ENCODE results near the gene PCDH20. TPM values are rescaled to one million over a fixed set of nuclear protein-coding genes. Genes with fewer than 3 reads are reported as not detected.

The PCDH20 gene, protein sequence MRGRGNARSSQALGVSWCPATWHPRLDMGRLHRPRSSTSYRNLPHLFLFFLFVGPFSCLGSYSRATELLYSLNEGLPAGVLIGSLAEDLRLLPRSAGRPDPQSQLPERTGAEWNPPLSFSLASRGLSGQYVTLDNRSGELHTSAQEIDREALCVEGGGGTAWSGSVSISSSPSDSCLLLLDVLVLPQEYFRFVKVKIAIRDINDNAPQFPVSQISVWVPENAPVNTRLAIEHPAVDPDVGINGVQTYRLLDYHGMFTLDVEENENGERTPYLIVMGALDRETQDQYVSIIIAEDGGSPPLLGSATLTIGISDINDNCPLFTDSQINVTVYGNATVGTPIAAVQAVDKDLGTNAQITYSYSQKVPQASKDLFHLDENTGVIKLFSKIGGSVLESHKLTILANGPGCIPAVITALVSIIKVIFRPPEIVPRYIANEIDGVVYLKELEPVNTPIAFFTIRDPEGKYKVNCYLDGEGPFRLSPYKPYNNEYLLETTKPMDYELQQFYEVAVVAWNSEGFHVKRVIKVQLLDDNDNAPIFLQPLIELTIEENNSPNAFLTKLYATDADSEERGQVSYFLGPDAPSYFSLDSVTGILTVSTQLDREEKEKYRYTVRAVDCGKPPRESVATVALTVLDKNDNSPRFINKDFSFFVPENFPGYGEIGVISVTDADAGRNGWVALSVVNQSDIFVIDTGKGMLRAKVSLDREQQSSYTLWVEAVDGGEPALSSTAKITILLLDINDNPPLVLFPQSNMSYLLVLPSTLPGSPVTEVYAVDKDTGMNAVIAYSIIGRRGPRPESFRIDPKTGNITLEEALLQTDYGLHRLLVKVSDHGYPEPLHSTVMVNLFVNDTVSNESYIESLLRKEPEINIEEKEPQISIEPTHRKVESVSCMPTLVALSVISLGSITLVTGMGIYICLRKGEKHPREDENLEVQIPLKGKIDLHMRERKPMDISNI
- polyA plus RNA-seq (2013, experiment 1 of 2), result 0.33 TPM
- polyA plus RNA-seq (2013, experiment 2 of 2), result 0.40 TPM

- H3K9me3 ChIP-seq (ENCODE audit: control insufficient read depth, low read length), result no peaks in the 10 kb centered on the region
- WGBS, 2 experiments (ENCODE audit: insufficient coverage in 2 of 2), result 38 to 51% methylated on average over 1 to 2 of the region's 3 CpGs
- H3K4me3 ChIP-seq (ENCODE audit: extremely low read depth, insufficient read depth, low read length, poor library complexity, severe bottlenecking), result peak within 1 kb of the TSS; percentile 38
- no peaks in the 10 kb centered on the region for H3K36me3 ChIP-seq (ENCODE audit: control insufficient read depth, insufficient read depth, low read length)
- no peaks in the 10 kb centered on the region for H3K4me1 ChIP-seq (ENCODE audit: control insufficient read depth, insufficient read depth, low read length, poor library complexity, severe bottlenecking)
- no peak within 1 kb of the TSS for H3K27ac ChIP-seq (ENCODE audit: low read depth, low read length, severe bottlenecking)
Measured at GRCh38 chr13:61415749-61416148, at the start of gene PCDH20. Gene PCDH20 (minus strand): TSS chr13:61415849. CDS start chr13:61415158, 691 bp downstream.

- WGBS, 2 experiments (ENCODE audit: insufficient coverage in 2 of 2), result 57 to 100% methylated on average over 1 of the region's 1 CpG
- Histone ChIP-seq H3K4me3 (ENCODE audit: extremely low read depth, insufficient read depth, low read length, poor library complexity, severe bottlenecking) (no peak overlapping the region), H3K27ac (ENCODE audit: low read depth, low read length, severe bottlenecking) (no peak overlapping the region), H3K4me1 (ENCODE audit: control insufficient read depth, insufficient read depth, low read length, poor library complexity, severe bottlenecking) (no peaks in the 10 kb centered on the region), H3K9me3 (ENCODE audit: control insufficient read depth, low read length) (no peaks in the 10 kb centered on the region), H3K36me3 (ENCODE audit: control insufficient read depth, insufficient read depth, low read length) (no peaks in the 10 kb centered on the region)
Measured at GRCh38 chr13:61463024-61463423, 47.4 kb upstream of the PCDH20 start.

DNA sequence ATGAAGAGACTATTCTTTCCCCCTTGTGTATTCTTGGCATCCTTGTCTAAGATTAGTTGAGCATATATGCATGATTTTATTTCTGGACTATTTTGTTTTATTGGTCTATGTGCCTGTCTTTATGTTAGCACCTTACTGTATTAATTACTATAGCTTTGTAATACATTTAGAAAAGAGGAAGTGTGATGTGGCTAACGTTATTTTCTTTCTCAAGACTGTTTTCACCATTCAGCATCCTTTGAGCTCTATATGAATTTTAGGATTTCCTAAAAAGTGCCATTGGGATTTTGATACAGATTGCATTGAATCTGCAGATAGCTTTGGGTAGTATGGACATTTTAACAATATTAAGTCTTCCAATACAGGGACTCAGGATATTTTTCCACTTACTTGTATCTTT is 37.5 kb upstream of the PCDH20 start:
- Histone ChIP-seq H3K4me1 (ENCODE audit: control insufficient read depth, insufficient read depth, low read length, poor library complexity, severe bottlenecking) (no peaks in the 10 kb centered on the region), H3K9me3 (ENCODE audit: control insufficient read depth, low read length) (no peaks in the 10 kb centered on the region), H3K27ac (ENCODE audit: low read depth, low read length, severe bottlenecking) (no peak overlapping the region), H3K4me3 (ENCODE audit: extremely low read depth, insufficient read depth, low read length, poor library complexity, severe bottlenecking) (no peak overlapping the region), H3K36me3 (ENCODE audit: control insufficient read depth, insufficient read depth, low read length) (no peaks in the 10 kb centered on the region)
- no CpG with 5 or more reads among the region's 1 CpG for WGBS, 2 experiments (ENCODE audit: insufficient coverage in 2 of 2)

GRCh38 chr13:61432029-61432428 is 16.4 kb upstream of the PCDH20 start:
- Histone ChIP-seq H3K36me3 (ENCODE audit: control insufficient read depth, insufficient read depth, low read length) (no peaks in the 10 kb centered on the region), H3K27ac (ENCODE audit: low read depth, low read length, severe bottlenecking) (no peak overlapping the region), H3K4me1 (ENCODE audit: control insufficient read depth, insufficient read depth, low read length, poor library complexity, severe bottlenecking) (no peaks in the 10 kb centered on the region), H3K4me3 (ENCODE audit: extremely low read depth, insufficient read depth, low read length, poor library complexity, severe bottlenecking) (no peak overlapping the region), H3K9me3 (ENCODE audit: control insufficient read depth, low read length) (no peaks in the 10 kb centered on the region)
- no CpG with 5 or more reads among the region's 1 CpG for WGBS, 2 experiments (ENCODE audit: insufficient coverage in 2 of 2)

DNA sequence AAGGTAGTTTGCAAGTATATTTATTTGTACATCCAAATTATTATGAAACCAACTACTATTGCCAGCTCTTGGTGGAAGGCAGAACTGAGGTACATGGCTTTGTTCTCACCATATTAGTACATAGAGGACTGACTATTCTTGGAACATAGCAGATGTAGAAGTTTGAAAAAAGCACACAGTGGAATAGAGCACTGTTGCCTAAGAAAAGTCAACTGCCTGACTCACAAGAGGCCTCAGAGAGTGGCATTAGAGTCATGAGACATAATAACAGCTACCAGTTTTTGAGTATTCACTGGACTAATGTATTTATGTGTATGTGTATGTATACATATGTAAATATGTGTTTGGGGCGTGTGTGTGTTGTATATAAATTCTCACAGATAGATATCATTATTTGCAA is 8.3 kb upstream of the PCDH20 start:
- H3K36me3 ChIP-seq (ENCODE audit: control insufficient read depth, insufficient read depth, low read length), result no peaks in the 10 kb centered on the region
- no peaks in the 10 kb centered on the region for H3K9me3 ChIP-seq (ENCODE audit: control insufficient read depth, low read length)
- WGBS, 2 experiments (ENCODE audit: insufficient coverage in 2 of 2), result no CpG with 5 or more reads among the region's 1 CpG
- no peak overlapping the region for H3K27ac ChIP-seq (ENCODE audit: low read depth, low read length, severe bottlenecking)
- H3K4me3 ChIP-seq (ENCODE audit: extremely low read depth, insufficient read depth, low read length, poor library complexity, severe bottlenecking), result no peak overlapping the region
- no peaks in the 10 kb centered on the region for H3K4me1 ChIP-seq (ENCODE audit: control insufficient read depth, insufficient read depth, low read length, poor library complexity, severe bottlenecking)

- WGBS, 2 experiments (ENCODE audit: insufficient coverage in 2 of 2), result 57 to 85% methylated on average over 2 to 4 of the region's 5 CpGs
- no peaks in the 10 kb centered on the region for H3K36me3 ChIP-seq (ENCODE audit: control insufficient read depth, insufficient read depth, low read length)
- no peaks in the 10 kb centered on the region for H3K4me1 ChIP-seq (ENCODE audit: control insufficient read depth, insufficient read depth, low read length, poor library complexity, severe bottlenecking)
- no peak overlapping the region for H3K4me3 ChIP-seq (ENCODE audit: extremely low read depth, insufficient read depth, low read length, poor library complexity, severe bottlenecking)
- no peak overlapping the region for H3K27ac ChIP-seq (ENCODE audit: low read depth, low read length, severe bottlenecking)
- no peaks in the 10 kb centered on the region for H3K9me3 ChIP-seq (ENCODE audit: control insufficient read depth, low read length)
Measured at GRCh38 chr13:61417086-61417570, 1.5 kb upstream of the PCDH20 start.

DNA sequence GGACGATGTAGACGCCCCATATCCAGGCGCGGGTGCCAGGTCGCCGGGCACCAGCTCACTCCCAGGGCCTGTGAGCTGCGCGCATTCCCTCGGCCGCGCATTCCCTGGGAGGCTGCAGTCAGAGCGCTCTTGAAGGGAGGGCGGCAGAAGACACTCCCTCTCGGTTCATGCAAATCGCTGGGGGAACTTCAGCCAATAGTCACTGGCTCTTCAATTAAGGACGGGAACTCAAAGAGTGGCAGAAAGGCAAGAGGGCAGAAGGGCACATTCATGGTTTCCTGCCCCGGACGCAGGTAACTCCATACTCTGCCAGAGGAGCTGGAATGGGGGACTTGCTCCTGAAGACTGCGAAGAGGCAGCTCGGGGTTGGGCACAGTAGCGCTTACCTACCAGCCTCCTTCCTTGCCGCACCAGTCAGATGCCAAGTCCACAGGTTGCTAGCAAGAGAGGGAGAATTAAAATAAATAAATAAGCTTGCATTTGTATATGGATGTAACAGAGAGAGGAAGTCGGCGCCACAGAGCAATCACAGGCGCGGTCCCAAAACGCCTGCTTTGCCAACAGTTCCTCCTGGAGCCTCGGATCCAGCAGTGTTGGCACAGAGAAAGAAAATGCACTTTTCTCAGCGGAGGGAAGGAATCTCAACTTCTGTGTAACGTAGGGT is 459 bp downstream of the PCDH20 start:
- Histone ChIP-seq H3K9me3 (ENCODE audit: control insufficient read depth, low read length) (no peaks in the 10 kb centered on the region), H3K36me3 (ENCODE audit: control insufficient read depth, insufficient read depth, low read length) (no peaks in the 10 kb centered on the region), H3K4me1 (ENCODE audit: control insufficient read depth, insufficient read depth, low read length, poor library complexity, severe bottlenecking) (no peaks in the 10 kb centered on the region), H3K4me3 (ENCODE audit: extremely low read depth, insufficient read depth, low read length, poor library complexity, severe bottlenecking) (peak overlapping the region; percentile 38), H3K27ac (ENCODE audit: low read depth, low read length, severe bottlenecking) (no peak overlapping the region)
- WGBS, 2 experiments (ENCODE audit: insufficient coverage in 2 of 2), result 2 to 3% methylated on average over 24 to 28 of the region's 30 CpGs

DNA sequence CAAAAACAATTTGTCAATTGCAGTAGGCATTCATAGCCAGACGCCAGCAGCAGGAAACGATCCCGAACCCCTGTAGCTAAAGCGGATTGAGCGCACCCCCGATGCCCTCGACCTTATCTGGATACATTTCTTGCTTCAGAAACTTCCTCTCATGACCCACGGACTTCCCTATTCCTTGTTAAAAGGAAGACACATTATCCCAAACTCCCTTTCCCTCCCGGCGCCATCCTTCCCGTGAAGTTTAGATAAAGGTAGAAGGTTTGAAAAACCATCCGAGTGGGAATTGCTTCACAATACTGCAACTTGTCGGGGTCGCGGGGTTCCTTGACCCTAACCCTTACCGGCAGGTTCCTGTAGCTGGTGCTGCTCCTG is 977 bp downstream of the PCDH20 start:
- no peaks in the 10 kb centered on the region for H3K4me1 ChIP-seq (ENCODE audit: control insufficient read depth, insufficient read depth, low read length, poor library complexity, severe bottlenecking)
- no peaks in the 10 kb centered on the region for H3K9me3 ChIP-seq (ENCODE audit: control insufficient read depth, low read length)
- no peak overlapping the region for H3K27ac ChIP-seq (ENCODE audit: low read depth, low read length, severe bottlenecking)
- no peaks in the 10 kb centered on the region for H3K36me3 ChIP-seq (ENCODE audit: control insufficient read depth, insufficient read depth, low read length)
- peak overlapping the region; percentile 38 for H3K4me3 ChIP-seq (ENCODE audit: extremely low read depth, insufficient read depth, low read length, poor library complexity, severe bottlenecking)
- WGBS, 2 experiments (ENCODE audit: insufficient coverage in 2 of 2), result 0 to 1% methylated on average over 8 to 12 of the region's 16 CpGs

GRCh38 chr13:61413572-61414535 is 1.8 kb downstream of the PCDH20 start:
- 1 to 2% methylated on average over 15 to 16 of the region's 41 CpGs for WGBS, 2 experiments (ENCODE audit: insufficient coverage in 2 of 2)

More at GRCh38 chr13:61413572-61414535, 1.8 kb downstream of the PCDH20 start:
- H3K27ac ChIP-seq (ENCODE audit: low read depth, low read length, severe bottlenecking), result no peak overlapping the region
- no peaks in the 10 kb centered on the region for H3K9me3 ChIP-seq (ENCODE audit: control insufficient read depth, low read length)
- H3K4me1 ChIP-seq (ENCODE audit: control insufficient read depth, insufficient read depth, low read length, poor library complexity, severe bottlenecking), result no peaks in the 10 kb centered on the region
- no peaks in the 10 kb centered on the region for H3K36me3 ChIP-seq (ENCODE audit: control insufficient read depth, insufficient read depth, low read length)
- peak overlapping the region; percentile 38 for H3K4me3 ChIP-seq (ENCODE audit: extremely low read depth, insufficient read depth, low read length, poor library complexity, severe bottlenecking)
